SH-SY5Y (cell line): ENCODE results near the gene SCN1A.

Experiments
- GATA2 ChIP-seq: IDR thresholded peaks from 2 replicates; pipeline ENCODE4 v1.6.1; 2011; ENCODE audit warnings: mild to moderate bottlenecking, low read depth, low read length
- GATA3 ChIP-seq: IDR thresholded peaks from 2 replicates; pipeline ENCODE4 v1.6.1; 2011; ENCODE audit warnings: low read depth, mild to moderate bottlenecking, low read length, moderate library complexity

DNA sequence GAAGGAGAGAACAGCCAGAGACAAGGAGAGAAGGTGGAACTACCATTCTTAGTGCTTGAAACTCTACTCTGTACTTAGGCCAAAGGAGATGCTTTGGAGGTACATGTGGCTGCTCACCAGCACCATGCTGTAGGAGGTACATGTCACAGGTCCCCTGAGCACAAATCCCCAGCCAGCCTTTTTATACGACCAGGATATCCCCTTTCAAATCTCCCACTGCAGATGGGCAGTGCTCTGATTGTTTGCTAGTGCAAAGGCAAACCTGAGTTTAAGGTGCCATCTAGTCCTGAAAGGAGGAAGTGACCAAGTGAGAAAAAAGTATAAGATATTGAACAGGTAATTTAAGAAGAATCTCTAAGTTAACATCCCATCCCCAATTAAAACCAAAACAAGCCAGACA, 157.2 kb downstream of the SCN1A start:
- TF ChIP-seq GATA3 (no peak), GATA2 (no peak)
